ENCODE results near the gene DHRSX. TPM values are rescaled to one million over a fixed set of nuclear protein-coding genes. Genes with fewer than 3 reads are reported as not detected.

The DHRSX gene
- total and polyA plus RNA-seq, 10 of the 15 experiments (the other 5 are each of a cell fraction or from before 2014, with no cell fraction given): 1.7 to 39.5 (median 16.5) TPM

DNA sequence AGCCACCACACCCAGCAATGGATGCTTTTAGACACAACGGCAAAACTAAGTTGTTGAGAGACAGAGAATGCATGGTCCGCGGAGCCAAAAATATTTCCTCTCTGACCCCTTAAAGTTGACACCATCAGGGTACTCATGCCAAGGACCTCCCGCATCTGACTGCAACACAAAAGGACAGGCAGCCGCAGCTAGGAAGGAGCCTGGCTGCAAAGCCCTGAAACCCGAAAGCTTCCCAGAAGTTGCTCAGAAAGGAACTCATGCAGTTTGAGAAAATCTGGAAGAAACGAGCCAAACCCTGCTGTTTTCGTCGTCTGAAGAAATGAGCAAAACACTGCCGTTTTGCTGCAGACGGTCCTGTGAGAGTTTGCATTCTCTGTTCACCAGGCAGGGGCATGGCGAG is 16.5 kb downstream of the DHRSX start:
- Histone ChIP-seq H3K4me1 (ENCODE audit: control insufficient read depth, insufficient read depth, low read length) (no peaks in the 10 kb centered on the region), H3K9ac (ENCODE audit: control insufficient read depth, insufficient read depth, low read length) (no peak overlapping the region), H3K4me2 (ENCODE audit: control insufficient read depth, insufficient read depth) (no peak overlapping the region), H2AFZ (ENCODE audit: control insufficient read depth, low read depth, low read length) (no peak overlapping the region), H3K27me3 (replicated peaks in 1 of 2; ENCODE audit: control insufficient read depth in 2 of 2, insufficient read depth in 2 of 2, low read length in 1 of 2) (no peaks in the 10 kb centered on the region), H3K36me3 (ENCODE audit: control insufficient read depth in 2 of 2, insufficient read depth in 2 of 2, low read length in 1 of 2) (peaks cover 7 to 16% of the 10 kb centered on the region in 2 experiments), H3K27ac (ENCODE audit: control insufficient read depth, insufficient read depth) (no peak overlapping the region), H4K20me1 (ENCODE audit: control insufficient read depth, insufficient read depth) (no peaks in the 10 kb centered on the region), H3K4me3 (no peak overlapping the region), H3K79me2 (ENCODE audit: control insufficient read depth, insufficient read depth, low read length) (no peaks in the 10 kb centered on the region; the same call in none of the 2 replicates), H3K9me3 (replicated peaks; ENCODE audit: control insufficient read depth, insufficient read depth, low read length) (no peaks in the 10 kb centered on the region; the same call in 2 of the 3 replicates)
- POLR2A ChIA-PET: no interaction called here
- BruUV-seq (replicated peaks): no TSS peak
- RAD21 ChIA-PET (ENCODE audit: unreplicated experiment): no interaction called here
- in situ Hi-C loops (cut with MboI): no loop called here
- CTCF ChIA-PET: no interaction called here
- WGBS (ENCODE audit: insufficient coverage, insufficient replicate concordance, low lambda C conversion rate, missing lambda C conversion rate): 96% methylated on average over 12 of the region's 12 CpGs
- TF ChIP-seq LARP7 (IDR thresholded peaks at IDR 0.05) (no peak), PAX5 (IDR thresholded peaks at IDR 0.05; ENCODE audit: borderline replicate concordance, low read depth, low read length) (no peak)
- FAIRE-seq: no peak
- SMC1A ChIA-PET (ENCODE audit: uncharacterized antibody, unreplicated experiment): no interaction called here
- DNase-seq (ENCODE audit: low read depth, low spot score): no peak
- ATAC-seq: no peak
- intact Hi-C loops (cut with micrococcal nuclease; ENCODE audit: unreplicated experiment): no loop called here

DNA sequence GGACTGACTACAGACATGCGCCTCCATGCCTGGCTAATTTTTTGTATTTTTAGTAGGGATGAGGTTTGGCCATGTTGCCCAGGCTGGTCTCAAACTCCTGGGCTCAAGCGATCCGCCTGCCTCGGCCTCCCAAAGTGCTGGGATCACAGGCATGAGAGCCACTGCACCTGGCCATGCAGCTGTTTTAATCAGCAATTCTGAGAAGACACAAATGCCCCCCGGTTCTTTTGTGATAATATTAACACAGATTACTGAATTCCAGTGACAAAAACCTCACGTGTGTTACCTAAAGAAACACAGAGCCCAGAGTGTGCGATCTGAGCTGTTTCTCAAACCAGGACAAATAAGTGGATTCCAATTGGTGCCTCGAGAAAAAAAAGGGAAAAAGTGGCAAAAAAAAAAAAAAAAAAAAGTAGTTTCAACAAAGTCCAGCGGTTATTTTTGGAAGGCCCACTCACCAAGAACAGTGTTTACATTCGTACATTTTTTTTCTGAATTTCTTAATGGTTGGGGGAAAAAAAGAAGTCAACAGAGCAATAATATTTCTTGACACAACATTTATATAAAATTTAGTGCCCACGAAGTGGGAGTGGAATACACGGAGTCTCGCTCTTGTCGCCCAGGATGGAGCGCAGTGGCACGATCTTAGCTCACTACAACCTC is 17.2 kb downstream of the DHRSX start:
- Histone ChIP-seq H3K36me3 (ENCODE audit: control insufficient read depth in 2 of 2, insufficient read depth in 2 of 2, low read length in 1 of 2) (peaks cover 7 to 9% of the 10 kb centered on the region in 2 experiments), H2AFZ (ENCODE audit: control insufficient read depth, low read depth, low read length) (no peak overlapping the region), H3K9me3 (replicated peaks; ENCODE audit: control insufficient read depth, insufficient read depth, low read length) (no peaks in the 10 kb centered on the region), H3K4me3 (no peak overlapping the region), H3K79me2 (ENCODE audit: control insufficient read depth, insufficient read depth, low read length) (no peaks in the 10 kb centered on the region; the same call in none of the 2 replicates), H3K27ac (ENCODE audit: control insufficient read depth, insufficient read depth) (no peak overlapping the region), H3K9ac (ENCODE audit: control insufficient read depth, insufficient read depth, low read length) (no peak overlapping the region), H4K20me1 (ENCODE audit: control insufficient read depth, insufficient read depth) (no peaks in the 10 kb centered on the region), H3K4me2 (ENCODE audit: control insufficient read depth, insufficient read depth) (no peak overlapping the region), H3K4me1 (ENCODE audit: control insufficient read depth, insufficient read depth, low read length) (no peaks in the 10 kb centered on the region), H3K27me3 (replicated peaks in 1 of 2; ENCODE audit: control insufficient read depth in 2 of 2, insufficient read depth in 2 of 2, low read length in 1 of 2) (no peaks in the 10 kb centered on the region)
- WGBS (ENCODE audit: insufficient coverage, insufficient replicate concordance, low lambda C conversion rate, missing lambda C conversion rate): 87% methylated on average over 15 of the region's 16 CpGs
- RAD21 ChIA-PET (ENCODE audit: unreplicated experiment): no interaction called here
- SMC1A ChIA-PET (ENCODE audit: uncharacterized antibody, unreplicated experiment): no interaction called here
- no TSS peak for BruUV-seq (replicated peaks)
- no peak for FAIRE-seq
- ATAC-seq: no peak
- CTCF ChIA-PET: no interaction called here
- no peak for DNase-seq (ENCODE audit: low read depth, low spot score)
- intact Hi-C loops (cut with micrococcal nuclease; ENCODE audit: unreplicated experiment): no loop called here
- POLR2A ChIA-PET: no interaction called here
- in situ Hi-C loops (cut with MboI): no loop called here
- TF ChIP-seq KDM1A (IDR thresholded peaks at IDR 0.05; ENCODE audit: borderline replicate concordance) (no peak), MYC (IDR thresholded peaks at IDR 0.05; ENCODE audit: insufficient read depth, insufficient read length, insufficient replicate concordance, low read length, severe bottlenecking) (no peak), MTA3 (IDR thresholded peaks at IDR 0.05; ENCODE audit: borderline replicate concordance, low read length) (no peak), ETV6 (conservative IDR thresholded peaks at IDR 0.05 in 1 of 2, IDR thresholded peaks at IDR 0.05 in 1 of 2; ENCODE audit: borderline replicate concordance in 1 of 2, low read depth in 1 of 2) (no peak), IRF4 (IDR thresholded peaks at IDR 0.05; ENCODE audit: low read depth, low read length) (no peak), BHLHE40 (IDR thresholded peaks at IDR 0.05; ENCODE audit: borderline replicate concordance in 1 of 2, low read depth in 2 of 2, low read length in 1 of 2) (no peak), MYB (IDR thresholded peaks at IDR 0.05; ENCODE audit: borderline replicate concordance, low read depth, low read length) (no peak), MTA2 (IDR thresholded peaks at IDR 0.05; ENCODE audit: low read depth) (no peak), ZSCAN29 (IDR thresholded peaks at IDR 0.05) (no peak)
- TF ChIP-seq, protein P1, sequence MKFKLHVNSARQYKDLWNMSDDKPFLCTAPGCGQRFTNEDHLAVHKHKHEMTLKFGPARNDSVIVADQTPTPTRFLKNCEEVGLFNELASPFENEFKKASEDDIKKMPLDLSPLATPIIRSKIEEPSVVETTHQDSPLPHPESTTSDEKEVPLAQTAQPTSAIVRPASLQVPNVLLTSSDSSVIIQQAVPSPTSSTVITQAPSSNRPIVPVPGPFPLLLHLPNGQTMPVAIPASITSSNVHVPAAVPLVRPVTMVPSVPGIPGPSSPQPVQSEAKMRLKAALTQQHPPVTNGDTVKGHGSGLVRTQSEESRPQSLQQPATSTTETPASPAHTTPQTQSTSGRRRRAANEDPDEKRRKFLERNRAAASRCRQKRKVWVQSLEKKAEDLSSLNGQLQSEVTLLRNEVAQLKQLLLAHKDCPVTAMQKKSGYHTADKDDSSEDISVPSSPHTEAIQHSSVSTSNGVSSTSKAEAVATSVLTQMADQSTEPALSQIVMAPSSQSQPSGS (IDR thresholded peaks at IDR 0.05; ENCODE audit: low read length): no peak
- TF ChIP-seq, protein P2, sequence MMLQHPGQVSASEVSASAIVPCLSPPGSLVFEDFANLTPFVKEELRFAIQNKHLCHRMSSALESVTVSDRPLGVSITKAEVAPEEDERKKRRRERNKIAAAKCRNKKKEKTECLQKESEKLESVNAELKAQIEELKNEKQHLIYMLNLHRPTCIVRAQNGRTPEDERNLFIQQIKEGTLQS (IDR thresholded peaks at IDR 0.05; ENCODE audit: borderline replicate concordance, extremely low read depth, low read depth, low read length): no peak
